Stimulated activated CD4-positive, alpha-beta T cell treated with anti-CD3 and anti-CD28 coated beads, Interleukin-4, amount 100 ng/mL, for 48 hours (primary cell): Measurements from ENCODE around the gene NME5.
"Not testable (repeated sequence)": the region's sequence is repeated elsewhere in the genome, so short reads cannot be mapped to it uniquely, and the experiment has no call there.

Experiments used
- DNase-seq, 2 donors: peaks; one replicate each; pipeline ENCODE4 v3.0.0-alpha.2; 2020; ENCODE audit warnings: low read depth in 2 of 2

NME5 gene

DNA sequence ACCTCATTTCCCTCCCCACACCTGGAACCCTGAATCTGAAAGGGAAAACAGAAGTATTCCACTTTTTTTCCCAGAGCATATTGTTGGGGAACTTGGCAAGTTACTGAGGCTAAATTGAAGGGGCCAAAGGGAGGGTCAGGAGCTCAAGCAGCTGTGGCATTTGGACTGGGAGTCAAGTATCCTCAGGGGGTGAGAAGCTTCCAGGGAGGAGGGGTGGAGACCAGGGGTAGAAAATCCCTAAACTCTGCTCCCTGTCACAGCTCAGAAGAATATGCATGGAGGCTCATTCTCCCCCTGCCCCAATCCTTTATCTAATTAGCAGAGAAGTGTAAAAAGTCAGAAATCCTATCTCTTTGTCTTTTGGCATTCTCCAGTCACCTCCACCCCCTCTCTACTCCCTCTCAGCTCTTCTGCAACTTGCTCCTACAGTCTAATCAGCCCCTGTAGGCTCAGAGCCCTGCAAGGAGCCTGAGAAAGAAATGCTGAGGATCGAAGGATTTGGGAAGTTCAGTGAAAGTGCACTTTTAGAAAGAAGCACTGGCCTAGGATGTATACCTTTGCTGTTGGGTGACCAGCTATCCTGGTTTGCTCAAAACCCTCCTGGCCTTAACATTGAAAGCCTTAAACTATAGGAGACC, 61.1 kb downstream of the NME5 start:
- DNase-seq, result no peak

DNA sequence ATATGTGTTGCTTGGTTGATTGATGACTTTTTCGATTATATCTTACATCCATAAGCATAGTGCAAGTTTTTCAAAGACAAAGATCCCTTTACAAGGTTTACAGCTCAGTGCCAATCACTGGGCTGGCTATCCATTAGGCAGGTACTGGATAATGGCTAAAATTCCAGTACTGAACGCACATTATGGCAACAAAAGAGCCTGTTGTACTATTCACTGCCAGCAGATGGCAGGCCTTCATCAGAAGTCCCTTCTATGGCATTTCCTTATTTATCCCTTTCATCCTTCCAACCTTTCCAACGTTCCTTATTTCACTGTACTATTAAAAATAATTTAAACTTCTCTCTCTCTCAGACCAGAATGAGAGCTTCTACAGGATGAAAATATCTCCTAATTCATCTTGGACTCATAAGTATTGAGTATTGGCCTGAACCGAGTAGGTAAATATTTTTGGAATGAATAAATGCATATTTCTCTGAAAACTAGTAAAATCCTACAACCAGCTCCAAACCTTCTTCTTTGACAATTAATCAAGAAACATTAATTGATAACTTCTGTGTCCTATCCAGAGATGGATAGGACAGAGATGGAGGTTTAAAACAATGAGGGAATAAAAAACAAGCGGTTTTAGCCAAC, 62.0 kb downstream of the NME5 start:
- DNase-seq, result peak; percentile 19 to 35

DNA sequence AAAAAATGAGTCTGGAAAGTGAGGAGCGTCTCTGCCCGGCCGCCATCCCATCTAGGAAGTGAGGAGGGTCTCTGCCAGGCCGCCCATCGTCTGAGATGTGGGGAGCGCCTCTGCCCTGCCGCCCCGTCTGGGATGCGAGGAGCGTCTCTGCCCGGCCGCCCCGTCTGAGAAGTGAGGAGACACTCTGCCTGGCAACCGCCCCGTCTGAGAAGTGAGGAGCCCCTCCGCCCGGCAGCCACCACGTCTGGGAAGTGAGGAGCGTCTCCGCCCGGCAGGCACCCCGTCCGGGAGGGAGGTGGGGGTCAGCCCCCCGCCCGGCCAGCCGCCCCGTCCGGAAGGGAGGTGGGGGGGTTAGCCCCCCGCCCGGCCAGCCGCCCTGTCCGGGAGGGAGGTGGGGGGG, 69.2 kb downstream of the NME5 start:
- not testable (repeated sequence) for DNase-seq

DNA sequence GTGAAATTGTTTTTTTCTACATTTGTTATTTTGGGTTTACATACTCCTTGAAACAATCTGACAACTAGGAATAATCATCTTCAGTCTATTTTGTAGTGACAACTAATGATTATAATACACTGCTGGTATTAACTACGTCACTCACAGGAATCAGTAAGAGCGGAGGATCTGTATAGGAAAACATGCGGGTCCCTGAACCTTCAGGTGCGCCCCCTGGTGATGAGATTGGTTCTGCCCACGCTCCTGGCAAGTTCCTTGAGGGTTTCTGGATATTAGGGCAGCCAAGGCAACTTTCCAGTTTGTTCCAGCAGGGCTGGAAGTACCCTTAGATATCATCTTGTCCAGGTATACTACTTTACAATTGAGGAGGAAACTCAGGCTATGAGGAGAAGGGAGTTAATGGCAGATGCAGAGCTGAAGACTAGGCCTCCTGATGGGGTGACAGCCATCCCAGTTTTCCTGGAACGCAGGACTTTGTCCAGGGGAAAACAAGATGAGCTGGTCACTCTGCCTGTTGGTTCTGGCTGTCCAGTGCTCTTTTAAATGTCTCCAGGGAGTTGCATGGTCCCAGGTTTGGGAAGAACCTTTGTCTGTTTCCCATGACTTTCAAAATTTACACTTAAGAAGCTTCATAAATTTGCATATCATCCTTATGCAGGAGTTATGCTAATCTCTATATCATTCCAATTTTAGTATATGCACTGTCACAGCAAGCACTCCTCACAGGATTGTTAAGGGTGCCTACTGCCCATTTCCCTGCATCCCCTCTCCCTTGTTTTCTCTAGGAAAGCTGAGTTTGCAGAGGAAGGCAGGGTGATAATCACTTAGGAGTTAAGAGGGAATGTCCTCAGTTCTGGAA, 70.3 kb downstream of the NME5 start:
- peak; percentile 70 to 71 for DNase-seq

DNA sequence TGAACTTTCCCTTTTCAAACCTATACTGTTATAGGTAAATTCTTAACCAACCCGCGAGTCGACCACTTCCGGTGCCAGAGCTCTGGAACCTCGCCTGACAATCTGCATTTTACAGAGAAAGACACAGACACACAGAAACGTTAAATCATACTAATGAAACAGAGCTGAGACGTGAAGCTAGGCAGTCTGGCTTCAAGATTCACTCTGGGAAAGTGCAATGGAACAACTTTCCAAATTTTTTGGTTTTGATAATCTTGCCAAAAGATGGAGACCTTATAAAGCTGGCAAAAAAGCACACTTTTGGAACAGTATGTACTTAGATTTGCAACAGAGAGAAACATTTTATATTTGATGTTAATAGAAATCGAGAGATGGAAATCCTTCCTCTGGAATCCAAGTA, 71.3 kb downstream of the NME5 start:
- no peak for DNase-seq
